Chondrocyte (in vitro differentiated cells): ENCODE measurements around the gene GADL1. TPM values are rescaled to one million over a fixed set of nuclear protein-coding genes. Genes with fewer than 3 reads are reported as not detected.

Experiments used
- DNase-seq: peaks from one replicate; pipeline ENCODE4 v3.0.0; 2021; ENCODE audit warnings: mixed read lengths, low spot score
- H3K27ac Mint-ChIP-seq: one replicate; pipeline ENCODE4 v1.8.0; 2021; ENCODE audit warnings: mild to moderate bottlenecking, moderate library complexity, mixed read lengths; ENCODE audit not compliant: unreplicated experiment
- H3K27me3 Mint-ChIP-seq: 2 replicates; pipeline ENCODE4 v1.8.0; 2021; ENCODE audit warnings: low read depth, mixed read lengths
- H3K36me3 Mint-ChIP-seq: 2 replicates; pipeline ENCODE4 v1.8.0; 2021; ENCODE audit warnings: low read depth, mixed read lengths
- H3K4me1 Mint-ChIP-seq: 2 replicates; pipeline ENCODE4 v1.8.0; 2021; ENCODE audit warnings: low read depth, mild to moderate bottlenecking, mixed read lengths
- H3K4me3 Mint-ChIP-seq: one replicate; pipeline ENCODE4 v1.8.0; 2021; ENCODE audit warnings: mild to moderate bottlenecking, moderate library complexity, mixed read lengths; ENCODE audit not compliant: unreplicated experiment
- H3K9me3 Mint-ChIP-seq: 2 replicates; pipeline ENCODE4 v1.8.0; 2021; ENCODE audit warnings: low read depth, mixed read lengths
- CTCF ChIP-seq: fragments of 200-600 bp; sonication (generic); IDR thresholded peaks from 2 replicates; pipeline ENCODE4 v1.5.0; 2021; ENCODE audit warnings: antibody characterized with exemption, mild to moderate bottlenecking, moderate library complexity
- total RNA-seq: library from RNA; stranded (reverse); gene quantifications from 3 replicates; pipeline ENCODE4 v1.2.1, GENCODE V29; 2021

The GADL1 gene
- total RNA-seq, 1 donor from 2014 or later = not detected

- no peaks in the 10 kb centered on the region for H3K4me1 Mint-ChIP-seq
- H3K4me3 Mint-ChIP-seq = no peak overlapping the region
- no peaks in the 10 kb centered on the region for H3K36me3 Mint-ChIP-seq
- H3K9me3 Mint-ChIP-seq = peaks cover 13% of the 10 kb centered on the region
- H3K27ac Mint-ChIP-seq = no peak overlapping the region
- no peak for TF ChIP-seq CTCF
- no peaks in the 10 kb centered on the region for H3K27me3 Mint-ChIP-seq
- DNase-seq = no peak
Measured at GRCh38 chr3:30710017-30710416, 184.4 kb downstream of the GADL1 start.

- H3K9me3 Mint-ChIP-seq = peaks cover 9% of the 10 kb centered on the region
- no peak overlapping the region for H3K27ac Mint-ChIP-seq
- DNase-seq = no peak
- H3K4me1 Mint-ChIP-seq = no peaks in the 10 kb centered on the region
- no peak overlapping the region for H3K4me3 Mint-ChIP-seq
- H3K27me3 Mint-ChIP-seq = no peaks in the 10 kb centered on the region
- no peak for TF ChIP-seq CTCF
- H3K36me3 Mint-ChIP-seq = no peaks in the 10 kb centered on the region
Measured at GRCh38 chr3:30708472-30708871, 186.0 kb downstream of the GADL1 start.

- peaks cover 14% of the 10 kb centered on the region for H3K9me3 Mint-ChIP-seq
- peaks cover 4% of the 10 kb centered on the region for H3K36me3 Mint-ChIP-seq
- DNase-seq = no peak
- no peaks in the 10 kb centered on the region for H3K27me3 Mint-ChIP-seq
- no peaks in the 10 kb centered on the region for H3K4me1 Mint-ChIP-seq
- no peak overlapping the region for H3K27ac Mint-ChIP-seq
- TF ChIP-seq CTCF = no peak
- H3K4me3 Mint-ChIP-seq = no peak overlapping the region
Measured at GRCh38 chr3:30707825-30708224, 186.6 kb downstream of the GADL1 start.

GRCh38 chr3:30704931-30705890 is 189.2 kb downstream of the GADL1 start:
- Mint-ChIP-seq H3K36me3 (peaks cover 4% of the 10 kb centered on the region), H3K27me3 (no peaks in the 10 kb centered on the region), H3K4me1 (no peaks in the 10 kb centered on the region), H3K9me3 (peaks cover 14% of the 10 kb centered on the region), H3K4me3 (no peak overlapping the region), H3K27ac (no peak overlapping the region)
- DNase-seq = no peak
- TF ChIP-seq CTCF = no peak

- Mint-ChIP-seq H3K9me3 (peaks cover 14% of the 10 kb centered on the region), H3K27ac (no peak overlapping the region), H3K36me3 (peaks cover 4% of the 10 kb centered on the region), H3K27me3 (no peaks in the 10 kb centered on the region), H3K4me1 (no peaks in the 10 kb centered on the region), H3K4me3 (no peak overlapping the region)
- no peak for DNase-seq
- no peak for TF ChIP-seq CTCF
Measured at GRCh38 chr3:30702828-30703397, 191.5 kb downstream of the GADL1 start.
